B cell (primary cell): ENCODE results near the gene CAMKK2. TPM values are rescaled to one million over a fixed set of nuclear protein-coding genes. Genes with fewer than 3 reads are reported as not detected.

Experiments used
- ATAC-seq: fragments of 200-7000 bp; cut with Tn5 transposase; one replicate; pipeline ENCODE4 v1.10.0; 2021; ENCODE audit warnings: low read depth, mild to moderate bottlenecking, moderate number of reproducible peaks, moderate library complexity
- CTCF ChIA-PET: fragments of 350-600 bp; sonication (Branson Sonifier 250); formaldehyde crosslinking; loops from one replicate; lab custom pipeline; 2021; ENCODE audit warnings: antibody characterized with exemption, inconsistent platforms; lab: Charles Lee
- POLR2A ChIA-PET: fragments of 350-600 bp; sonication (Branson Sonifier 250); formaldehyde crosslinking; loops from one replicate; lab custom pipeline; 2021; ENCODE audit warnings: antibody characterized with exemption; lab: Charles Lee
- DNase-seq: peaks from one replicate; pipeline ENCODE4 v3.0.0; 2013
- H2AFZ ChIP-seq: 2 replicates; pipeline ENCODE4 v1.6.1; 2012; ENCODE audit warnings: mild to moderate bottlenecking, low read depth, low read length; ENCODE audit not compliant: insufficient read depth, poor library complexity, severe bottlenecking
- H3K27ac ChIP-seq, 2 donors: 1 replicate in 1 of 2; 2 replicates in 1 of 2; pipeline ENCODE4 v1.5.1; 2012 to 2013; ENCODE audit warnings: low read length in 2 of 2, mild to moderate bottlenecking in 2 of 2, moderate library complexity in 1 of 2
- H3K27me3 ChIP-seq, 4 experiments: fragments of 200-600 bp in 1 of 4; sonication (generic) in 1 of 4; replicated peaks in 1 of 4; 1 replicate in 2 of 4; 2 replicates in 2 of 4; pipeline versions ENCODE4 v1.6.1 to v1.7.0; 2013 to 2016; ENCODE audit warnings: low read length in 3 of 4, mild to moderate bottlenecking in 2 of 4, mixed read lengths in 1 of 4, moderate library complexity in 1 of 4; ENCODE audit not compliant: insufficient read depth in 4 of 4, control insufficient read depth in 3 of 4; ENCODE audit errors: control extremely low read depth in 1 of 4
- H3K36me3 ChIP-seq, 2 experiments: replicated peaks in 1 of 2; 1 replicate in 1 of 2; 2 replicates in 1 of 2; pipeline versions ENCODE4 v1.6.1 to v1.7.1; 2013; ENCODE audit warnings: low read length in 1 of 2; ENCODE audit not compliant: insufficient read depth in 2 of 2, control insufficient read depth in 1 of 2; ENCODE audit errors: control extremely low read depth in 1 of 2, extremely low read depth in 1 of 2
- H3K4me1 ChIP-seq, 2 donors: fragments of 200-600 bp in 1 of 2; sonication (generic) in 1 of 2; 1 replicate in 1 of 2; 2 replicates in 1 of 2; pipeline versions ENCODE4 v1.5.1 to v1.6.1; 2013 to 2017; ENCODE audit warnings: low read length in 2 of 2; ENCODE audit not compliant: control insufficient read depth in 2 of 2, insufficient read depth in 2 of 2
- H3K4me2 ChIP-seq: replicated peaks from 2 replicates; pipeline ENCODE3; 2012; ENCODE audit warnings: mild to moderate bottlenecking, low read depth, low read length; ENCODE audit not compliant: poor library complexity, severe bottlenecking
- H3K4me3 ChIP-seq, 5 experiments: fragments of 200-600 bp in 1 of 5; sonication (generic) in 1 of 5; 1 replicate in 3 of 5; 2 replicates in 2 of 5; pipeline versions ENCODE4 v1.5.1 to v1.7.0; 2011 to 2016; ENCODE audit warnings: low read length in 4 of 5, mild to moderate bottlenecking in 4 of 5, low read depth in 2 of 5, control low read depth in 1 of 5, moderate library complexity in 1 of 5; ENCODE audit not compliant: insufficient read depth in 1 of 5; ENCODE audit errors: control extremely low read depth in 1 of 5, extremely low read depth in 1 of 5
- H3K79me2 ChIP-seq: fragments of 200-600 bp; sonication (generic); one replicate; pipeline ENCODE4 v1.6.0; 2016; ENCODE audit warnings: low read length; ENCODE audit not compliant: control insufficient read depth, insufficient read depth
- H3K9ac ChIP-seq: fragments of 200-600 bp; sonication (generic); 2 replicates; pipeline ENCODE4 v1.6.1; 2017; ENCODE audit warnings: mild to moderate bottlenecking, low read length, moderate library complexity
- H3K9me3 ChIP-seq, 3 donors: one replicate each; pipeline versions ENCODE4 v1.6.1 to v1.7.1; 2013; ENCODE audit warnings: low read length in 2 of 3; ENCODE audit not compliant: control insufficient read depth in 2 of 3, insufficient read depth in 1 of 3; ENCODE audit errors: control extremely low read depth in 1 of 3
- H4K20me1 ChIP-seq: 2 replicates; pipeline ENCODE4 v1.6.0; 2012; ENCODE audit warnings: mild to moderate bottlenecking, low read length; ENCODE audit not compliant: insufficient read depth, control insufficient read depth, poor library complexity, severe bottlenecking
- H3K27ac Mint-ChIP-seq: one replicate; pipeline ENCODE4 v1.8.0; 2021; ENCODE audit warnings: mixed read lengths
- H3K27me3 Mint-ChIP-seq: one replicate; pipeline ENCODE4 v1.8.0; 2021; ENCODE audit warnings: mixed read lengths
- H3K4me1 Mint-ChIP-seq: one replicate; pipeline ENCODE4 v1.8.0; 2021; ENCODE audit warnings: mixed read lengths
- H3K4me3 Mint-ChIP-seq: one replicate; pipeline ENCODE4 v1.8.0; 2021; ENCODE audit warnings: mixed read lengths
- H3K9me3 Mint-ChIP-seq: one replicate; pipeline ENCODE4 v1.8.0; 2022; ENCODE audit warnings: mixed read lengths; ENCODE audit not compliant: insufficient read depth
- EZH2 ChIP-seq: IDR thresholded peaks from 2 replicates; pipeline ENCODE4 v1.6.1; 2012; ENCODE audit warnings: borderline replicate concordance, low read depth, mild to moderate bottlenecking, moderate library complexity, low read length; ENCODE audit not compliant: insufficient read depth, poor library complexity, severe bottlenecking
- WGBS: methylation state at CpG from one replicate; pipeline ENCODE4 v1.1.5; 2013; ENCODE audit warnings: missing lambda C conversion rate; ENCODE audit not compliant: insufficient coverage; 5-methylcytosine and 5-hydroxymethylcytosine counted together
- intact Hi-C: fragments of 100-400 bp; cut with micrococcal nuclease; formaldehyde crosslinking; loops from one replicate; pipeline ENCODE4 v1.10.0; 2022
- polyA plus RNA-seq: library from polyadenylated mRNA; depleted of rRNA; stranded (reverse); fragments of >200 nt; gene quantifications from 2 replicates; pipeline ENCODE4 v1.2.3, GENCODE V29; 2012
- total RNA-seq, 2 donors: library from RNA; stranded (reverse); fragments of 120-200 nt in 1 of 2; gene quantifications; 1 replicate in 1 of 2; 2 replicates in 1 of 2; pipeline versions ENCODE4 v1.2.3 to v1.2.4, GENCODE V29; 2013 to 2022
- TF ChIP-seq, protein P1 (sequence below): fragments of 200-600 bp; IDR thresholded peaks from one replicate; pipeline ENCODE4 v1.8.0; 2022; ENCODE audit warnings: antibody characterized with exemption, mild to moderate bottlenecking

Gene CAMKK2
- total and polyA plus RNA-seq, 2 donors (not counting 1 experiment from before 2014, with no cell fraction given): 9.7 to 17.1 TPM

DNA sequence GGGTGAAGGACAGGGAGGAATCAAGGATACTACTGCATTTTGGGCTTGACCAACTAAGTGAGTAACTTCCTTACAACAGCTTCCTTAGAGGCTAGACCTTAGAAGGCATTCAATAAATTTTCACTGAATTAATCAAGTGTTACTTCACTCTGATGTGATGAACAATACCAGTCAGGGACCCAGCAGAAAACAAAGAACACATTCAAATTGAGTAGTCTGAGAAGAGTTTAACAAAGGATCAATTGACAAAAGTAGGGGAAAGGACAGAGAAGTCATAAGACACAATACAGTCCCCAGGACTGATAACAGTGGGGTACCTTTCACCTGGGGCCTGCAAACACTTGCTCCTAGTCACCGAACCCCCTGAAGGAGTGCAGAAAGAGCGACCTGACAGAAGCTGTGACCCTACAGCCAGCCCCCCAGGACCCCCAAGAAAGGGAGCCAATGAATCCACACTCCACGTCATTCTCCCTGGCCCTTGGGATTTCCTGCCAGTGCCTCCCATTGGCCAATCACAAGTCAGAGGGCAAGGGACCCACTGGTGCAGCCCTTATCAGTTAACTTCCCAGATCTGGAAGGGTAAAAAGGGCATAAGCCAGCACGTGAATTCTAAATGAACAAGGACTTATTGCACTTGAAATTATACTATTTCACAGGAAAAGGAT, 48.8 kb upstream of the CAMKK2 start:
- H3K4me1 ChIP-seq: peaks cover 0 to 5% of the 10 kb centered on the region in 2 donors
- POLR2A ChIA-PET: no interaction called here
- CTCF ChIA-PET: interaction anchor here (1.4 kb wide), 1 partner anchor 10 kb away, joined by 5 read pairs; no protein-coding TSS in a partner anchor
- no peak overlapping the region for H3K4me3 ChIP-seq
- H3K4me2 ChIP-seq: no peak overlapping the region
- H3K79me2 ChIP-seq: peaks cover 29% of the 10 kb centered on the region
- Mint-ChIP-seq H3K27ac (no peak overlapping the region), H3K4me1 (peaks cover 5% of the 10 kb centered on the region), H3K9me3 (no peaks in the 10 kb centered on the region), H3K4me3 (no peak overlapping the region), H3K27me3 (no peaks in the 10 kb centered on the region)
- peaks cover 3 to 63% of the 10 kb centered on the region in 2 experiments for H3K36me3 ChIP-seq
- no peak overlapping the region for H2AFZ ChIP-seq
- whole genome bisulfite sequencing: 95% methylated on average over 4 of the region's 4 CpGs
- H3K9me3 ChIP-seq: no peaks in the 10 kb centered on the region
- DNase-seq (no peak), ATAC-seq (no peak)
- TF ChIP-seq, protein P1, sequence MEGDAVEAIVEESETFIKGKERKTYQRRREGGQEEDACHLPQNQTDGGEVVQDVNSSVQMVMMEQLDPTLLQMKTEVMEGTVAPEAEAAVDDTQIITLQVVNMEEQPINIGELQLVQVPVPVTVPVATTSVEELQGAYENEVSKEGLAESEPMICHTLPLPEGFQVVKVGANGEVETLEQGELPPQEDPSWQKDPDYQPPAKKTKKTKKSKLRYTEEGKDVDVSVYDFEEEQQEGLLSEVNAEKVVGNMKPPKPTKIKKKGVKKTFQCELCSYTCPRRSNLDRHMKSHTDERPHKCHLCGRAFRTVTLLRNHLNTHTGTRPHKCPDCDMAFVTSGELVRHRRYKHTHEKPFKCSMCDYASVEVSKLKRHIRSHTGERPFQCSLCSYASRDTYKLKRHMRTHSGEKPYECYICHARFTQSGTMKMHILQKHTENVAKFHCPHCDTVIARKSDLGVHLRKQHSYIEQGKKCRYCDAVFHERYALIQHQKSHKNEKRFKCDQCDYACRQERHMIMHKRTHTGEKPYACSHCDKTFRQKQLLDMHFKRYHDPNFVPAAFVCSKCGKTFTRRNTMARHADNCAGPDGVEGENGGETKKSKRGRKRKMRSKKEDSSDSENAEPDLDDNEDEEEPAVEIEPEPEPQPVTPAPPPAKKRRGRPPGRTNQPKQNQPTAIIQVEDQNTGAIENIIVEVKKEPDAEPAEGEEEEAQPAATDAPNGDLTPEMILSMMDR: no peak
- TF ChIP-seq EZH2: no peak
- intact Hi-C loops: no loop called here
- H4K20me1 ChIP-seq: peaks cover 5% of the 10 kb centered on the region
- H3K27me3 ChIP-seq: no peaks in the 10 kb centered on the region
- H3K9ac ChIP-seq: no peak overlapping the region
- no peak overlapping the region for H3K27ac ChIP-seq

DNA sequence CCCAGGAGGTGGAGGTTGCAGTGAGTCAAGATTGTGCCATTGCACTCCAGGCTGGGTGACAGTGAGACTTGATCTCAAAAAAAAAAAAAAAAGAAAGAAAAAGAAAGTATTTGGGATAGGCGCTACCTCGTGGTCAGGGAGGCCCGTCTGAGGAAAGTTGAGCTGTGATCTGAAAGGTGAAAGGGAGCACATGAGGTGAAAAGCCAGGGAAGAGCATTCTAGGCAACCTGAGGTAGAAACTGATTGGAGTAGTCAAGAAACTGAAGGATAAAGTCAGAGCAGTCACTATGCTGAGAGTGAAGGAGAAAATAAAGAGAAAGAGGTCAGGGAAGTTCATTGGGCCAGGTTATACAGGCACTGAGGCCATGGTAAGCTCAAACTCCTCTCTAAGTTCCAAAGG, 48.0 kb upstream of the CAMKK2 start:
- no peaks in the 10 kb centered on the region for H3K9me3 Mint-ChIP-seq
- Histone ChIP-seq H3K4me1 (no peaks in the 10 kb centered on the region), H3K27me3 (no peaks in the 10 kb centered on the region), H3K4me3 (no peak overlapping the region), H3K27ac (no peak overlapping the region), H3K9ac (no peak overlapping the region), H2AFZ (no peak overlapping the region), H4K20me1 (peaks cover 5% of the 10 kb centered on the region), H3K4me2 (no peak overlapping the region), H3K79me2 (peaks cover 21% of the 10 kb centered on the region), H3K36me3 (peaks cover 3 to 70% of the 10 kb centered on the region in 2 experiments), H3K9me3 (no peaks in the 10 kb centered on the region)
- 85% methylated on average over 3 of the region's 3 CpGs for WGBS
- no peaks in the 10 kb centered on the region for H3K27me3 Mint-ChIP-seq
- H3K4me1 Mint-ChIP-seq: peaks cover 1% of the 10 kb centered on the region
- intact Hi-C loops: no loop called here
- ATAC-seq (no peak), DNase-seq (no peak)
- CTCF ChIA-PET: interaction anchor here (0.7 to 1.4 kb wide), 2 partner anchors 9 to 47 kb away, joined by 4 to 5 read pairs; no protein-coding TSS in a partner anchor
- TF ChIP-seq, protein P1: no peak
- no peak for TF ChIP-seq EZH2
- H3K4me3 Mint-ChIP-seq: no peak overlapping the region
- POLR2A ChIA-PET: no interaction called here
- H3K27ac Mint-ChIP-seq: no peak overlapping the region
